ENCODE measurements around the gene DAD1.

GRCh38 chr14:22520796-22521195 is 68.2 kb downstream of the DAD1 start:
- no peak for TF ChIP-seq POLR2A (IDR thresholded peaks at IDR 0.05; ENCODE audit: low read depth, low read length)
- TF ChIP-seq POLR2AphosphoS5 (IDR thresholded peaks at IDR 0.05; ENCODE audit: low read depth, low read length) = no peak
- no peak for TF ChIP-seq PAX5 (IDR thresholded peaks at IDR 0.05; ENCODE audit: insufficient read depth, low read length, severe bottlenecking)
- TF ChIP-seq TAF1 (IDR thresholded peaks at IDR 0.05; ENCODE audit: low read depth, low read length) = no peak
- peak; percentile 94 for TF ChIP-seq SPI1 (IDR thresholded peaks at IDR 0.05; ENCODE audit: low read depth, low read length)
- TF ChIP-seq POU2F2 (IDR thresholded peaks at IDR 0.05; ENCODE audit: low read depth, low read length) = no peak

Data from GM12891 (cell line).